B cell (primary cell): Measurements from ENCODE around the gene NFIC.

ENCODE experiments used
- EZH2 ChIP-seq: IDR thresholded peaks from 2 replicates; pipeline ENCODE4 v1.6.1; 2012; ENCODE audit warnings: borderline replicate concordance, low read depth, mild to moderate bottlenecking, moderate library complexity, low read length; ENCODE audit not compliant: insufficient read depth, poor library complexity, severe bottlenecking
- TF ChIP-seq, protein P1 (sequence below): fragments of 200-600 bp; IDR thresholded peaks from one replicate; pipeline ENCODE4 v1.8.0; 2022; ENCODE audit warnings: antibody characterized with exemption, mild to moderate bottlenecking

- TF ChIP-seq, protein P1, sequence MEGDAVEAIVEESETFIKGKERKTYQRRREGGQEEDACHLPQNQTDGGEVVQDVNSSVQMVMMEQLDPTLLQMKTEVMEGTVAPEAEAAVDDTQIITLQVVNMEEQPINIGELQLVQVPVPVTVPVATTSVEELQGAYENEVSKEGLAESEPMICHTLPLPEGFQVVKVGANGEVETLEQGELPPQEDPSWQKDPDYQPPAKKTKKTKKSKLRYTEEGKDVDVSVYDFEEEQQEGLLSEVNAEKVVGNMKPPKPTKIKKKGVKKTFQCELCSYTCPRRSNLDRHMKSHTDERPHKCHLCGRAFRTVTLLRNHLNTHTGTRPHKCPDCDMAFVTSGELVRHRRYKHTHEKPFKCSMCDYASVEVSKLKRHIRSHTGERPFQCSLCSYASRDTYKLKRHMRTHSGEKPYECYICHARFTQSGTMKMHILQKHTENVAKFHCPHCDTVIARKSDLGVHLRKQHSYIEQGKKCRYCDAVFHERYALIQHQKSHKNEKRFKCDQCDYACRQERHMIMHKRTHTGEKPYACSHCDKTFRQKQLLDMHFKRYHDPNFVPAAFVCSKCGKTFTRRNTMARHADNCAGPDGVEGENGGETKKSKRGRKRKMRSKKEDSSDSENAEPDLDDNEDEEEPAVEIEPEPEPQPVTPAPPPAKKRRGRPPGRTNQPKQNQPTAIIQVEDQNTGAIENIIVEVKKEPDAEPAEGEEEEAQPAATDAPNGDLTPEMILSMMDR: no peak
- no peak for TF ChIP-seq EZH2
Observed at GRCh38 chr19:3454656-3455392, 88.4 kb downstream of the NFIC start.
